Measurements from ENCODE around the gene NDC80.
A peak's percentile ranks its signal among the peaks of the same experiment; 100 is the strongest.
"Not testable (repeated sequence)": the region's sequence is repeated elsewhere in the genome, so short reads cannot be mapped to it uniquely, and the experiment has no call there.

The NDC80 gene

GRCh38 chr18:2571200-2572170, at the start of gene NDC80, which contains the start of gene METTL4:
NDC80 (plus strand) TSS chr18:2571557; CDS start chr18:2572986, 1,429 bp downstream.
METTL4 (minus strand) TSS chr18:2571505; CDS start chr18:2567216, 4,289 bp downstream.
- peak; percentile 70 for DNase-seq (ENCODE audit: low read depth)

GRCh38 chr18:2522112-2522511, 49.2 kb upstream of the NDC80 start:
- DNase-seq (ENCODE audit: low read depth): no peak

GRCh38 chr18:2524794-2525198, 46.6 kb upstream of the NDC80 start:
- not testable (repeated sequence) for DNase-seq (ENCODE audit: low read depth)

GRCh38 chr18:2526329-2526728, 45.0 kb upstream of the NDC80 start:
- no peak for DNase-seq (ENCODE audit: low read depth)

GRCh38 chr18:2529154-2529553, 42.2 kb upstream of the NDC80 start:
- no peak for DNase-seq (ENCODE audit: low read depth)

GRCh38 chr18:2531751-2532150, 39.6 kb upstream of the NDC80 start:
- DNase-seq (ENCODE audit: low read depth): no peak

GRCh38 chr18:2532797-2533196, 38.6 kb upstream of the NDC80 start:
- no peak for DNase-seq (ENCODE audit: low read depth)

- no peak for DNase-seq (ENCODE audit: low read depth)
Observed at GRCh38 chr18:2534906-2535305, 36.5 kb upstream of the NDC80 start.

GRCh38 chr18:2535419-2535910, 35.9 kb upstream of the NDC80 start:
- DNase-seq (ENCODE audit: low read depth): no peak

GRCh38 chr18:2536063-2536462, 35.3 kb upstream of the NDC80 start:
- DNase-seq (ENCODE audit: low read depth): no peak

GRCh38 chr18:2536493-2536892, 34.9 kb upstream of the NDC80 start:
- no peak for DNase-seq (ENCODE audit: low read depth)

GRCh38 chr18:2537296-2537695, 34.1 kb upstream of the NDC80 start:
- no peak for DNase-seq (ENCODE audit: low read depth)

GRCh38 chr18:2538236-2538635, 33.1 kb upstream of the NDC80 start:
- DNase-seq (ENCODE audit: low read depth): no peak

GRCh38 chr18:2538844-2539243, 32.5 kb upstream of the NDC80 start:
- DNase-seq (ENCODE audit: low read depth): no peak

- DNase-seq (ENCODE audit: low read depth): no peak
Observed at GRCh38 chr18:2540575-2540974, 30.8 kb upstream of the NDC80 start.

- DNase-seq (ENCODE audit: low read depth): not testable (repeated sequence)
Observed at GRCh38 chr18:2541925-2542563, 29.3 kb upstream of the NDC80 start.

- no peak for DNase-seq (ENCODE audit: low read depth)
Observed at GRCh38 chr18:2545155-2545554, 26.2 kb upstream of the NDC80 start.

GRCh38 chr18:2547477-2548087, 23.8 kb upstream of the NDC80 start:
- no peak for DNase-seq (ENCODE audit: low read depth)

GRCh38 chr18:2549462-2549861, 21.9 kb upstream of the NDC80 start:
- no peak for DNase-seq (ENCODE audit: low read depth)

GRCh38 chr18:2551425-2551824, 19.9 kb upstream of the NDC80 start:
- DNase-seq (ENCODE audit: low read depth): no peak

GRCh38 chr18:2554696-2555095, 16.7 kb upstream of the NDC80 start:
- no peak for DNase-seq (ENCODE audit: low read depth)

- DNase-seq (ENCODE audit: low read depth): no peak
Observed at GRCh38 chr18:2555895-2556294, 15.5 kb upstream of the NDC80 start.

- no peak for DNase-seq (ENCODE audit: low read depth)
Observed at GRCh38 chr18:2557536-2557935, 13.8 kb upstream of the NDC80 start.

All from stimulated activated CD8-positive, alpha-beta memory T cell treated with anti-CD3 and anti-CD28 coated beads, Interleukin-15, amount 100 ng/mL, for 1 hour (primary cell).